Ishikawa (cell line): ENCODE measurements around the gene NDOR1.

Source experiments
- EP300 ChIP-seq: IDR thresholded peaks from 2 replicates; pipeline ENCODE4 v1.6.1; 2012; ENCODE audit warnings: borderline replicate concordance
- MAX ChIP-seq: IDR thresholded peaks from 2 replicates; pipeline ENCODE4 v1.6.1; 2012
- RAD21 ChIP-seq: IDR thresholded peaks from 2 replicates; pipeline ENCODE4 v1.6.1; 2012; ENCODE audit warnings: low read depth
- REST ChIP-seq: IDR thresholded peaks from 2 replicates; pipeline ENCODE4 v1.6.1; 2012; ENCODE audit warnings: low read depth, mild to moderate bottlenecking
- TAF1 ChIP-seq: IDR thresholded peaks from 2 replicates; pipeline ENCODE4 v1.6.1; 2012; ENCODE audit warnings: low read depth, mild to moderate bottlenecking
- USF1 ChIP-seq: IDR thresholded peaks from 2 replicates; pipeline ENCODE4 v1.6.1; 2012
- YY1 ChIP-seq: IDR thresholded peaks from 2 replicates; pipeline ENCODE4 v1.6.1; 2012; ENCODE audit warnings: low read depth
- ZBTB7A ChIP-seq: IDR thresholded peaks from 2 replicates; pipeline ENCODE4 v1.6.1; 2012; ENCODE audit warnings: low read depth

GRCh38 chr9:137168904-137169856 is 36.3 kb upstream of the NDOR1 start:
- TF ChIP-seq REST: no peak
- TF ChIP-seq ZBTB7A: peak; percentile 47; the same call in 1 of the 2 replicates
- TF ChIP-seq MAX: peak; percentile 93
- no peak for TF ChIP-seq RAD21
- no peak for TF ChIP-seq YY1
- TF ChIP-seq USF1: no peak
- TF ChIP-seq EP300: no peak
- peak; percentile 16; the same call in 1 of the 2 replicates for TF ChIP-seq TAF1
